Measurements from ENCODE around the gene ACKR4. TPM values are rescaled to one million over a fixed set of nuclear protein-coding genes. Genes with fewer than 3 reads are reported as not detected.

The ACKR4 gene
- total RNA-seq, 6 donors from 2014 or later = 3.7 to 8.5 (median 7.2) TPM; not detected in 1

GRCh38 chr3:132615881-132616280, 18.8 kb downstream of the ACKR4 start:
- 62 to 74% methylated on average over 3 of the region's 3 CpGs for WGBS, 2 donors
- H3K27me3 ChIP-seq = no peaks in the 10 kb centered on the region

GRCh38 chr3:132616780-132617179, 19.7 kb downstream of the ACKR4 start:
- no peak for ATAC-seq (ENCODE audit: low FRiP score in 2 of 2)
- no peak for DNase-seq
- 100% methylated on average over 1 of the region's 1 CpG for WGBS, 2 donors
- no peaks in the 10 kb centered on the region for H3K36me3 ChIP-seq
- TF ChIP-seq CTCF (IDR thresholded peaks at IDR 0.05) (no peak), POLR2A (IDR thresholded peaks at IDR 0.05) (no peak), EP300 (IDR thresholded peaks at IDR 0.05) (no peak), POLR2AphosphoS5 (IDR thresholded peaks at IDR 0.05) (no peak)
- no peak overlapping the region for H3K27ac ChIP-seq
- H3K27me3 ChIP-seq = no peaks in the 10 kb centered on the region
- H3K9me3 ChIP-seq = no peaks in the 10 kb centered on the region
- no peak overlapping the region for H3K4me3 ChIP-seq
- no peaks in the 10 kb centered on the region for H3K4me1 ChIP-seq

More at GRCh38 chr3:132615881-132616280, 18.8 kb downstream of the ACKR4 start:
- ATAC-seq (ENCODE audit: low FRiP score in 2 of 2) = no peak
- H3K4me1 ChIP-seq = no peaks in the 10 kb centered on the region
- no peaks in the 10 kb centered on the region for H3K36me3 ChIP-seq
- no peak overlapping the region for H3K27ac ChIP-seq
- H3K9me3 ChIP-seq = no peaks in the 10 kb centered on the region
- TF ChIP-seq CTCF (IDR thresholded peaks at IDR 0.05) = no peak
- TF ChIP-seq EP300 (IDR thresholded peaks at IDR 0.05) = no peak
- no peak for TF ChIP-seq POLR2A (IDR thresholded peaks at IDR 0.05)
- no peak for TF ChIP-seq POLR2AphosphoS5 (IDR thresholded peaks at IDR 0.05)
- DNase-seq = no peak
- H3K4me3 ChIP-seq = no peak overlapping the region

- Histone ChIP-seq H3K9me3 (no peaks in the 10 kb centered on the region), H3K27ac (peak overlapping the region in 1 of 4 donors; percentile 12), H3K27me3 (no peaks in the 10 kb centered on the region), H3K4me1 (no peaks in the 10 kb centered on the region), H3K36me3 (peaks cover 0 to 15% (median 1%) of the 10 kb centered on the region in 4 donors), H3K4me3 (no peak overlapping the region)
- 40 to 46% methylated on average over 1 of the region's 1 CpG for WGBS, 2 donors
- DNase-seq = no peak
- no peak for ATAC-seq (ENCODE audit: low FRiP score in 2 of 2)
- TF ChIP-seq POLR2A (IDR thresholded peaks at IDR 0.05) (no peak), POLR2AphosphoS5 (IDR thresholded peaks at IDR 0.05) (no peak), EP300 (IDR thresholded peaks at IDR 0.05) (no peak), CTCF (IDR thresholded peaks at IDR 0.05) (no peak)
Measured at GRCh38 chr3:132622148-132622547, 25.1 kb downstream of the ACKR4 start.

GRCh38 chr3:132622761-132623160, 25.7 kb downstream of the ACKR4 start:
- 82 to 97% methylated on average over 1 of the region's 1 CpG for WGBS, 2 donors
- no peak for ATAC-seq (ENCODE audit: low FRiP score in 2 of 2)

More at GRCh38 chr3:132622761-132623160, 25.7 kb downstream of the ACKR4 start:
- Histone ChIP-seq H3K4me1 (no peaks in the 10 kb centered on the region), H3K4me3 (no peak overlapping the region), H3K9me3 (no peaks in the 10 kb centered on the region), H3K36me3 (peaks cover 0 to 21% (median 2%) of the 10 kb centered on the region in 4 donors), H3K27me3 (no peaks in the 10 kb centered on the region), H3K27ac (no peak overlapping the region)
- DNase-seq = no peak
- TF ChIP-seq POLR2A (IDR thresholded peaks at IDR 0.05) = no peak
- TF ChIP-seq POLR2AphosphoS5 (IDR thresholded peaks at IDR 0.05) = no peak
- no peak for TF ChIP-seq CTCF (IDR thresholded peaks at IDR 0.05)
- TF ChIP-seq EP300 (IDR thresholded peaks at IDR 0.05) = no peak
